Colonic mucosa (tissue), 4 donors: ENCODE measurements around the gene TEC. TPM values are rescaled to one million over a fixed set of nuclear protein-coding genes. Genes with fewer than 3 reads are reported as not detected.

ENCODE experiments used
- DNase-seq: peaks from one replicate; pipeline ENCODE4 v3.0.0-alpha.2; 2020
- H3K27ac ChIP-seq: fragments of 200-600 bp; one replicate; pipeline ENCODE4 v1.8.0; 2021
- H3K27me3 ChIP-seq: fragments of 200-600 bp; one replicate; pipeline ENCODE4 v1.8.0; 2021
- H3K36me3 ChIP-seq: fragments of 200-600 bp; one replicate; pipeline ENCODE4 v1.8.0; 2021
- H3K4me1 ChIP-seq: fragments of 200-600 bp; one replicate; pipeline ENCODE4 v1.8.0; 2021; ENCODE audit warnings: mild to moderate bottlenecking
- H3K4me3 ChIP-seq: fragments of 200-600 bp; one replicate; pipeline ENCODE4 v1.8.0; 2021
- H3K9ac ChIP-seq, 2 donors: one replicate each; pipeline ENCODE4 v1.7.0; 2013; ENCODE audit warnings: control low read depth in 2 of 2, low read depth in 2 of 2, low read length in 2 of 2
- H3K9me3 ChIP-seq: fragments of 200-600 bp; one replicate; pipeline ENCODE4 v1.8.0; 2021
- intact Hi-C: fragments of 100-400 bp; cut with DNase I; formaldehyde crosslinking; loops from one replicate; pipeline ENCODE4 v1.14.1; 2022
- total RNA-seq, 2 donors: library from RNA; stranded (reverse); fragmentation: NEBNext Ultra II Directional in 1 of 2; extraction: Animal tissue kit (Norgen Biotek cat#: 25700) in 1 of 2; gene quantifications; one replicate each; pipeline ENCODE4 v1.2.1, GENCODE V29; 2021
- TF ChIP-seq, protein P1 (sequence below): fragments of 200-600 bp; IDR thresholded peaks from one replicate; pipeline ENCODE4 v1.8.0; 2022; ENCODE audit warnings: antibody characterized with exemption, mild to moderate bottlenecking
- donor health status: healthy.
- donor health status: DM: no; HTN: no; CAD: no.
- donor health status: DM: no; HTN: no; CAD: no.

The TEC gene
- total RNA-seq, 2 donors from 2014 or later = 2.1 to 2.9 TPM

DNA sequence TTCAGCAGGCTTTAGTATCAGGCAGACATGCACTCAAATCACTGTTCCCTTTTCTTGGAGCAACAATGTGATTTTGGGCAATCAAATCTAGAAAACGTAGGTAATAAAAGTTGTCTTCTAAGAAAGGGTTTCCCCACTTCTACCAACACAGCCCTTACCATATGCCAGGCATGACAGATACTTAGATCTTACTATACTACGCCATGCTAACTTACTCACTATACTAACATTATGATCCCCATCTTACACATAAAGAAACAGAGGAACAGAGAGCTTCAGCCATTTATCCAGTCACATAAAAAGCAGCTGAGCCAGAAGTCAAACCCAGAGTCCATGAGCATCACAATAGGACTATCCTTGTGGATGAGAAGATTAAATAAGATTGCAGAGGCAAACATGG is 144.8 kb downstream of the TEC start:
- no peak overlapping the region for H3K9ac ChIP-seq
- no peaks in the 10 kb centered on the region for H3K9me3 ChIP-seq
- intact Hi-C loops = no loop called here
- no peak for DNase-seq
- H3K4me1 ChIP-seq = no peaks in the 10 kb centered on the region
- H3K36me3 ChIP-seq = no peaks in the 10 kb centered on the region
- TF ChIP-seq, protein P1, sequence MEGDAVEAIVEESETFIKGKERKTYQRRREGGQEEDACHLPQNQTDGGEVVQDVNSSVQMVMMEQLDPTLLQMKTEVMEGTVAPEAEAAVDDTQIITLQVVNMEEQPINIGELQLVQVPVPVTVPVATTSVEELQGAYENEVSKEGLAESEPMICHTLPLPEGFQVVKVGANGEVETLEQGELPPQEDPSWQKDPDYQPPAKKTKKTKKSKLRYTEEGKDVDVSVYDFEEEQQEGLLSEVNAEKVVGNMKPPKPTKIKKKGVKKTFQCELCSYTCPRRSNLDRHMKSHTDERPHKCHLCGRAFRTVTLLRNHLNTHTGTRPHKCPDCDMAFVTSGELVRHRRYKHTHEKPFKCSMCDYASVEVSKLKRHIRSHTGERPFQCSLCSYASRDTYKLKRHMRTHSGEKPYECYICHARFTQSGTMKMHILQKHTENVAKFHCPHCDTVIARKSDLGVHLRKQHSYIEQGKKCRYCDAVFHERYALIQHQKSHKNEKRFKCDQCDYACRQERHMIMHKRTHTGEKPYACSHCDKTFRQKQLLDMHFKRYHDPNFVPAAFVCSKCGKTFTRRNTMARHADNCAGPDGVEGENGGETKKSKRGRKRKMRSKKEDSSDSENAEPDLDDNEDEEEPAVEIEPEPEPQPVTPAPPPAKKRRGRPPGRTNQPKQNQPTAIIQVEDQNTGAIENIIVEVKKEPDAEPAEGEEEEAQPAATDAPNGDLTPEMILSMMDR = no peak
- no peak overlapping the region for H3K4me3 ChIP-seq
- H3K27ac ChIP-seq = no peak overlapping the region
- H3K27me3 ChIP-seq = no peaks in the 10 kb centered on the region

DNA sequence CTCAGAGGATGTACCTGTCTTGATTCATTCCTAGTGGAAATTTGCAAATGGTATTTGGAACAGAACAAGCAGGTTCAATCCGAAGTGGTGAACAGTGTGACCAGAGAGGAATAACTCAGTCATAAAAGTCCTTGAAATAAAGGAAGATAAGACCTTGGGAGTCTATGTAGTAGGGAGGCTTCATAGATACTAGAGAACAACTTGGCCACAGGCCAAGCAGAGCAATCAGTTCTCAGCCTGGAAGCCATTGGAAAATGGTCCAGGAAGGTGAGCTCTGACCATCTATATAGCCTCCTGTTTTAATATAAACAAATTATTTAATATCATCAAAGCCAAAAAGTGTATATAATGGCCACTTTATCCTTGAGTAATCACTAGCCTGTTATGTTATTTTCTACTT is 146.9 kb downstream of the TEC start:
- no peak overlapping the region for H3K27ac ChIP-seq
- H3K36me3 ChIP-seq = no peaks in the 10 kb centered on the region
- DNase-seq = no peak
- H3K4me1 ChIP-seq = no peaks in the 10 kb centered on the region
- no peak overlapping the region for H3K9ac ChIP-seq
- no peak overlapping the region for H3K4me3 ChIP-seq
- no peaks in the 10 kb centered on the region for H3K9me3 ChIP-seq
- TF ChIP-seq, protein P1 = no peak
- no peaks in the 10 kb centered on the region for H3K27me3 ChIP-seq
- intact Hi-C loops = no loop called here

DNA sequence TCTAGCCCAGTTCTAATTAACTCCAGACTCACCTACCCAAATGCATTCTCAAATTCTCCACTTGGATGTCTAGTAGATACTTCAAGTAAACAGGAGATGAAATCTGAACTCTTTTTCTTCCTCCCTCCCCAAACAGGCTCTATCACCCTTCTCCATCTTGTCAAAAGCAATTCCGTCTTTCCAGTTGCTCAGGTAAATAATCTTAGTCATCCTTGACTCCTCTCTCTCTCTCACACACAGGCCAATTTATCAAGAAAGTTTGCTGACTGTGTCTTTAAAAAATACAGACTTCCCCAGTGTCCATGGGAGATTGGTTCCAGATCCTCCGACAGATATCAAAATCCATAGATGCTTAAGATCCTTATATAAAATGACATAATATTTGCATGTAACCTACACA is 148.5 kb downstream of the TEC start:
- no peaks in the 10 kb centered on the region for H3K9me3 ChIP-seq
- no peak overlapping the region for H3K4me3 ChIP-seq
- H3K27me3 ChIP-seq = no peaks in the 10 kb centered on the region
- DNase-seq = no peak
- no peak overlapping the region for H3K9ac ChIP-seq
- no peak overlapping the region for H3K27ac ChIP-seq
- no peaks in the 10 kb centered on the region for H3K4me1 ChIP-seq
- H3K36me3 ChIP-seq = no peaks in the 10 kb centered on the region
- TF ChIP-seq, protein P1 = no peak
- intact Hi-C loops = no loop called here

DNA sequence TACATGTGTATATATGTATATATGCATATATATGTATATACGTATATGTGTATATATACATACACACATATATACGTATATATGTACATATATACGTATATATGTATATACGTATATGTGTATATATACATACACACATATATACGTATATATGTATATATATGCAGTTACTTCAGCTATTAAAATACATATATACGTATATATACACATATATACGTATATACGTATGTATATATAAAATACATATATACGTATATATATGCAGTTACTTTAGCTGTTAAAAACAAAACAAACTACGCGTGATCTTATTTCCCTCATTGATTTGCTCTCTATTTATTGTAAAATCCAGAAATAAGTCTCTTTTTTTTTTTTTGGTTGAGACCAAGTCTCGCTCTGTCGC is 149.5 kb downstream of the TEC start:
- Histone ChIP-seq H3K9me3 (no peaks in the 10 kb centered on the region), H3K27ac (no peak overlapping the region), H3K4me1 (no peaks in the 10 kb centered on the region), H3K4me3 (no peak overlapping the region), H3K36me3 (no peaks in the 10 kb centered on the region), H3K9ac (no peak overlapping the region), H3K27me3 (no peaks in the 10 kb centered on the region)
- DNase-seq = no peak
- TF ChIP-seq, protein P1 = no peak
- intact Hi-C loops = no loop called here

DNA sequence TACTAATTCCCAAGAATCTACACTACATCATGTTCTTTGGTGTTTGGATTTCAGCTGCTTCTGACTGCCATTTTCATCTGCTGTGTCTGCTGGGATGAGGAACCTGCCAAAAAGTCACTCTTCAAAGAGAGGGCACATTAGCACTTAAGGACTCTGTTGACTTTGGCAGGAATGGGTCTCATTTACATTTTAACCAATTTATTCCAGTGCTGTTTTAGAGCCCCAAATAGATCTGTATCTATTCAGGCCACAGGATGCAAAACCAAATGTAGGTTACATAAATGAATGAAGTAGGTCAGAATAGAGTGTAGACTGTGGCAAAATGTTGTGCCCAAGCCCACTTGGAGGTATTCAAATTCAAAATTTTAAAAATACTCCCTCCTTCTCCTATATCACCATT is 150.0 kb downstream of the TEC start:
- TF ChIP-seq, protein P1 = no peak
- no peak for DNase-seq
- intact Hi-C loops = no loop called here
- Histone ChIP-seq H3K27ac (no peak overlapping the region), H3K27me3 (no peaks in the 10 kb centered on the region), H3K4me3 (no peak overlapping the region), H3K4me1 (no peaks in the 10 kb centered on the region), H3K36me3 (no peaks in the 10 kb centered on the region), H3K9me3 (no peaks in the 10 kb centered on the region), H3K9ac (no peak overlapping the region)

DNA sequence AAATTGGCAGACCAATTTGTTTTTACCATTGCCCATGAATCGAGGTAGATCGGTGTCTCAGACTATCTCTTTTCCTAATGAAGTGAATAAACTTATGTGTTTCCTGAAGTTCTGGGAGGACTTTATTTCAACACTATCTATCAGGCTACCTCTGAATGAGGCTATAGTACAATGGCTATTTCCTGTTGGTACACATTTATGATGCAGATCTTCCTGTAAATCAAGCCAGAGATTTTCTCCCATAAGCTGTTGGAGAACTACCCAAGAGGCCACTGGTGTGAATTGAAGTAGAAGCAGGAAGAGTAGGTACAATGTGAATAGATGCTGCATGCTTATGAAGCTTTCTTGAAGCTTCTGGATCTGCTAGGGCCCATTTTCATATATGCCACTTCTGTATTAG is 151.6 kb downstream of the TEC start:
- H3K27ac ChIP-seq = no peak overlapping the region
- H3K4me1 ChIP-seq = no peaks in the 10 kb centered on the region
- DNase-seq = no peak
- intact Hi-C loops = no loop called here
- no peak overlapping the region for H3K4me3 ChIP-seq
- no peaks in the 10 kb centered on the region for H3K9me3 ChIP-seq
- H3K27me3 ChIP-seq = no peaks in the 10 kb centered on the region
- H3K36me3 ChIP-seq = no peaks in the 10 kb centered on the region
- TF ChIP-seq, protein P1 = no peak
- no peak overlapping the region for H3K9ac ChIP-seq
